ENCODE results near the gene SHF.

Gene SHF

DNA sequence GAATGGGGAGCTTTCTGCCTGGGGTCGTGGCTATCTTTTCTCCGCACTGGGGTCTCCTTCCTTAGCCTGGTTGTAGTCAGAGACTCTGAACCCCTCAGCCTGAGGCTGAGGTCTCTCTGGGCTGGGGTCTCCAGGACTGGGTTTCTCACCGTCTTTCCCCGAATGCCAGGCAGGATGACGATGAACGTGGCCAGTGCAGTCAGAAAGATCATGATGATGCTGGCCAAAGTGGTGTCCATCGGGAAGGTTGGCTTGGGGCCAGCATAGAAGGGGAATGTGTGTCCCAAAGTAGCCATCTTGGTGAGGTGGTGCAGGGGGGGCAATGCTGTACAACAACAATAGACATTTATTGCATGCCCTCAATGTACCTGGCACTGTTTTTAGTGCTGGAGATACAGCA is 65.0 kb downstream of the SHF start:
- FAIRE-seq: no peak

DNA sequence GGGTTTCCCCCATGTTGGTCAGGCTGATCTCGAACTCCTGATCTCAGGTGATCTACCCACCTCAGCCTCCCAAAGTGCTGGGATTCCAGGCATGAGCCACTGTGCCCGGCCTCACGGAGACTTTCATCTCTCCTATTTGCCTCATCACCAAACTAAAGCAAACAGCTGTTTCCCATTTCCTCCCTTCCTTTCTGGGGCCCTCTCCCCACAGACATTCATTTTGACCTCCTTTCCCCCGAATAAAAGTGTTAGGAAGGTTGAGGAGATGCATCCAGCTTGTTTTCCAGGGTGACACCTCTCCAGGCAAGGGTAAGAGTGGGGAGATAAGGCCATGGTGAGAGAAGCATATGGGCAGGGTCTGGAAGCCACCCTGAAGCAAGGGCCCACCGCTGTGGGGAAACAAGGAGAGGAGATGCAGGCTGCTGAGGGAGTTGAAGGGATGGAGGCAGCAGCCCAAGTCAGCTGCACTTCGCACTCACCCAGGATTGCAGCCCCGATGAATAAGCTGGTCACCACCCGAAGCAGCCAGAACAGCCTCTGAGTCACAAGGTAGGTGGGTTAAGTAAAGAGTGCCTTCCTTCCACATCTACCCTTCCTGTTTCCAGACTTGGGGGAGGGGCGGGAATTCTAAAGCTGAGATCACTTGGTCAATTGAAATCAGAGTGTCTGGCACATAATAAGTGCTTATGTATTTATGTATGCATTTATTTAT is 65.9 kb downstream of the SHF start:
- FAIRE-seq: no peak

DNA sequence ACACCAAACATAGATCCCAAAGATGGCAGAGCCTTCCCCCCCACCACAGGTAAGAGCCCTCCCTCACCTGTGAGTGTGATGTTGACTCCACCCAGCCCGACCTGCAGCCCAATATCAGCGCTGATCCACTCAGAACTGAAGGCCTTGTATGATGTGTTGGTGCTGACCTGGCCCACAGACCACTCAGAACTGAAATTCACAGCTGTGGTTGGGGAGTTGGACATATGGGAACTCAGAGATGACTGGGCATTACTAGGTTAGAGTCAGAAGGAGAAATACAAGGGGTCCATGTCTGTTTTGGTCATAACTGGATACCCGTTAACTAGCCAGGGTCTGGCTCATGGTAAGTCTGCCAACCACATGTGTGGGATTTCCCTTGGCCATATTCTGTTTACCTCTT is 66.7 kb downstream of the SHF start:
- no peak for FAIRE-seq

DNA sequence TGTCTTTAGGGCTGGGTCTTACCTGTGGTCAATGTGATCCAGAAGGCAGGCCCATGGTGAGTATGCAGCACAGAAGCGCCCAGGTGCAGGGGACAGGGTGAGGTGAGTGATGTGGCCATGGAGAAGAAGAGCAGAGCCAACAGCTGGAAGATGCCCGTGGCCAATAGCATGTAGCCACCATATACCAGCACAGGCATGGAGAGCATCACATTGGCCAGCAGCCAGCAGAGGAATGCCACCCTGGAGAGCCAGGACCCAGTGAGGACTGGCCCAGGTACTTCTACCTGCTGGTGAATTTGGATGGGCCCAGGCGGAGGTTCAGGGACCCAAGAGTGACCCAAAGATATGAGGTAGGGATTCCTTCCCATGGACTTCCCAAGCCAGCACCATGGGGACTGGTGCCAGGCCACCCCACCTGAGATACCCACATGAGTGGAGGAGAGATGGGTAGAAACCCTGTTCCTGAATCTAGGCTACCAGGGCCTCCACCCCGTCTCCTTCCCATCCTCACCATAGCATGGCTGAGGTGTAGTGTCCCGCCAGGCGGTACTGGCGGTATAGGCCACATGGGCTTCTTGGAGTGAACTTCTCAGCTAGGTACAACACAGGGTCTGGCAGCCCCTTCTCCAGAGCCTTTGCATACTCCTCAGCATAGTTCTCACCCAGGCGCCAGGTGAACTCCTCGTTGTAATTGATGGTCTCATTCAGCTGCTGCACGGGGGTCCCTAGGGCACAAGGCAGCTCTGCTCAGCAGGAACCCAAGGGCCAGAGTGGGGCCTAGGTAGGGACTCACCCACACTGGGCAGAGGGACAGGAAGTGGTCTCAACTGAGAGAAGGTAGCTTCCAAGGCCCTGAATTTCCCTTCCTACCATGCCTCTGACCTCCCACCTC is 67.4 kb downstream of the SHF start:
- FAIRE-seq: no peak

DNA sequence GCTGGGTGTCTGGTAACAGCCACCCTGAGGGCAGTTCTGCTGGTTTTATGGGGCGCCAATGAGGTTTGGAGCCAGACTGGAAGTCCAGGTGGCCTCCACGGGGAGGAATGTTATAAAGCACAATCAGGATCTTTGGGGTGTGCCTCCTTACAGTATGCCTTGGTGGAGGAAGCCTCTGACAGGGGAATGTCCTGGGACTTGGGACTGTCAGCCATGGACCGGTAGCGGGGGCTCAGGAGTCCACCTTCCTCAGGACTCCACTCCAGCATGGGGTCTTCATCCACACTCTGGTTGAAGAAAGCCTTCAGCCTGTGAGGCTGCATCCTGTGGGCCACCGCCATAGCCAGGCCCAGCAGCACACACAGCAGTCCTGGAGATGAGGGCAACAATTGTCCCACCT is 68.8 kb downstream of the SHF start:
- FAIRE-seq: no peak

DNA sequence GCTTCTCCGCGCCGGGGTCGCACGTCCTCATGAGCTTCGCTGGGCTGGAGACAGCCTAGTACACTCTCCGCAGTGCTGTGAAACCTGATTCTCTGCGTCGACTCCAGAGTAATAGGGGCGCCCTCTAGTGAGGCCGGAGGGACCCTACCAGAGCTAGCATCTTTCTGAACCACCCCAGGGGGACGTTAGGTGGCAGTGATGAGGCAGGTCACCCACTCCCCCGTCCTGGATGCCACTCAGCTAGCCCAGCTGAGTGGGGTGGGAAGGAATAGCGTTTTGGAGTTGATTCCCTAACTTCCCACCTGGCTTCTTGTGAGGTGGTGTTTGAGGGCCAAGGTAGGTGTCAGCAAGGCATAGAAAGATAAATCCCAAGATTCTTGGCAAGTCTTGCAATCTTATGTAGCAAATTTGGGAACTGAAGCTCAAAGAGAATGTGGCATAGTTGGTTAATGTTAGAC is 69.6 kb downstream of the SHF start:
- peak; percentile 89 for FAIRE-seq

DNA sequence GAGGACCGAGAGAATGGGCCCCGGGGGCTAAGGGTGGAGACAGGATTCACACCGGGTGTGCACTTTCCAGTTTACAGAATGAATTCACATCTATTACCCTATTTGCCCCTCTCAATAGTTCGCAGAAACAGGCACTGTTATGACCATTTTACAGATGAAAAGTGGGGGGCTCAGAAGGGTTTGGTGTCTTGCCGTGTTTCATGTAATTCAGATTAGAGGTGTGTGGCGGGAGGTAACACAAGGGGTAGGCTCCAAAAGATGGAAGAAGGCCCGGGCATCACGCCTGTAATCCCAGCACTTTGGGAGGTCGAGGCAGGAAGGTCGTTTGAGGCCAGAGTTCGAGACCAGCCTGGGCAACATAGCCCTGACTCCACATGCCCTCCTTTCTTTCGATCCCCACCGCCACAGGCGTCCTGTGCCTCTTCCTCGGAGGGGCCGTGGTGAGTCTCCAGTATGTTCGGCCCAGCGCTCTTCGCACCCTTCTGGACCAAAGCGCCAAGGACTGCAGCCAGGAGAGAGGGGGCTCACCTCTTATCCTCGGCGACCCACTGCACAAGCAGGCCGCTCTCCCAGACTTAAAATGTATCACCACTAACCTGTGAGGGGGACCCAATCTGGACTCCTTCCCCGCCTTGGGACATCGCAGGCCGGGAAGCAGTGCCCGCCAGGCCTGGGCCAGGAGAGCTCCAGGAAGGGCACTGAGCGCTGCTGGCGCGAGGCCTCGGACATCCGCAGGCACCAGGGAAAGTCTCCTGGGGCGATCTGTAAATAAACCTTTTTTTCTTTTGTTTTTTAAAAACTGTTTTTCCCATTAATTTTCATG is 70.2 kb downstream of the SHF start:
- no peak for FAIRE-seq
